H7 (cell line): ENCODE measurements around the gene BANF2. TPM values are rescaled to one million over a fixed set of nuclear protein-coding genes. Genes with fewer than 3 reads are reported as not detected.
"Not testable (repeated sequence)": the region's sequence is repeated elsewhere in the genome, so short reads cannot be mapped to it uniquely, and the experiment has no call there.

ENCODE experiments used
- DNase-seq: peaks from one replicate; pipeline ENCODE4 v3.0.0; 2012
- H3K27me3 ChIP-seq: 2 replicates; pipeline ENCODE4 v1.6.0; 2011; ENCODE audit warnings: mild to moderate bottlenecking, low read length; ENCODE audit not compliant: control insufficient read depth, insufficient read depth
- H3K36me3 ChIP-seq: replicated peaks from 2 replicates; pipeline ENCODE4 v1.5.1; 2011; ENCODE audit warnings: low read length; ENCODE audit not compliant: control insufficient read depth, insufficient read depth
- H3K4me3 ChIP-seq: 2 replicates; pipeline ENCODE4 v1.5.1; 2011; ENCODE audit warnings: low read depth, mild to moderate bottlenecking, control low read depth, low read length, moderate library complexity; ENCODE audit not compliant: insufficient read depth
- total RNA-seq: library from RNA; depleted of rRNA; stranded (reverse); fragments of >200 nt; shearing (Covaris generic); gene quantifications from 2 replicates; pipeline ENCODE4 v1.2.3, GENCODE V29; 2014

The BANF2 gene
- total RNA-seq, 1 experiment from 2014 or later: not detected

DNA sequence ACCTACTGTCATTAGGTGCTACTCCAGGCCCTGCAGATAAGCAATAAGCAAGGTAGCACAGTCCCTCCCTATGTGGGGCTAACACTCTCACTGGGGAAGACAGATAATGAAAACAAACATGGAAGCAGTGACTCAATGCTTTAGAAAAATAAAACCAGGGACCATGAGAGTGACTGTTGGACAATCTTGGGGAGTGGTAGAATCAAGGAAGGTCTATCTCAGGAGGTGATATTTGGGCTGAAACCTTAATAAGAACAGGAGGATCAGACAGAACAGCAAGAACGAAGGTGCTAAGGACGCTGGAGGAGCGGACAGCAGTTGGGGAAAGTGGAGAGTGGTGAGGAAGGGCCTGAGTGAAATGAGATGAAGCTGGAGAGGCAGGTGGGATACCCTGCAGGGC is 58.2 kb downstream of the BANF2 start:
- Histone ChIP-seq H3K27me3 (no peaks in the 10 kb centered on the region), H3K36me3 (no peaks in the 10 kb centered on the region), H3K4me3 (no peak overlapping the region)
- no peak for DNase-seq

GRCh38 chr20:17758512-17758911 is 58.7 kb downstream of the BANF2 start:
- no peaks in the 10 kb centered on the region for H3K27me3 ChIP-seq
- no peaks in the 10 kb centered on the region for H3K36me3 ChIP-seq
- DNase-seq: no peak
- no peak overlapping the region for H3K4me3 ChIP-seq

- H3K36me3 ChIP-seq: no peaks in the 10 kb centered on the region
- no peak for DNase-seq
- H3K4me3 ChIP-seq: no peak overlapping the region
- H3K27me3 ChIP-seq: no peaks in the 10 kb centered on the region
These were observed 59.7 kb downstream of the BANF2 start for GRCh38 chr20:17759449-17759848.

DNA sequence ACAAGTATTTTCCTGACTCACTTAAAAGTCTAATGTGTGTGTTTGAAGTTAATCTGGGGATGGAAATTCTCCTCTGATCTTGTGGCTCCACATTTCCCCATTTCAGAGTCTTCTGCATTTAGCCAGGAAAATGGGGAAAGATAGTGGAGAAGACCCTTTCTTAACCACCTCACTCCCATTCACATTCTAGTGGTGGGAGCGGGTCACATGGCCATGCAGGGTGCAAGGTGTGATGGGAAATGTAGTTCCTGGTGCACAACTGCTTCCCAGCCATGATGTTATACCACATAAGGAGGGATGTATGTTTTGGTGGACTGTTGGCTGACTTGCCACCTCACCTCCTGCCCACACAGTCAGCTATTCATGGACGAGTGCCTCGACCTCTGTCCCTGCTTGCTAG is 61.8 kb downstream of the BANF2 start:
- Histone ChIP-seq H3K4me3 (no peak overlapping the region), H3K36me3 (no peaks in the 10 kb centered on the region), H3K27me3 (no peaks in the 10 kb centered on the region)
- DNase-seq: peak; percentile 74

DNA sequence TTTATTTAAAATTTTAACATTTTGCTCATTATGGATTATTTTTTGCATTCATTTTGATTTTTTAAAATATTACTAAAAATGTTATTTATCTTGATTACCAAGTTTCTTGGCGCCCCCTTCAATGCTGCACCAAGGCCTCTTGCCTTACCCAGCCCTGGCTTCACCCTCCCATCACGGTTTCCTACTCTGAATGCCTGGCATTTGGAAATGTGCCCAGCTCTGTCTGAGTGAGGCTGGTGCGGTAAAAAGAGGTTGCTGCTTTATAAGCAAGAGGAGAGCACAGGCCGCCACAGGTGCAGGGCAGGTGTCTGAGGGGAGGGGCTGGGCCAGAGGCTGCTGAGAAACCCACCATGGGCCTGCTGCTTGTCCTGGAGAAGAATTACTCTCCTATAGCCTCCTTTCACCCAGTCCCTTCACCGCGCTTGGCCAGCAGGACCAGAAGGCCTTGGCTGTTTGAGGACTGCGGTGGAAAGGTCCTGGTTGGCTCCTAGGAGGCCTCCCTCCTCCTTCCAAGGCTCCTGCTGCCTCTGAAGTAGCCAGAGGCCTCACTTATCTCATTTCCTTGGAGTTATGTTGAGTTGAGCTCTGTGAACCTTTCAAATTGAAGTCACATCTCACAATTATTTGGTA is 62.6 kb downstream of the BANF2 start:
- Histone ChIP-seq H3K36me3 (no peaks in the 10 kb centered on the region), H3K4me3 (no peak overlapping the region), H3K27me3 (no peaks in the 10 kb centered on the region)
- no peak for DNase-seq

DNA sequence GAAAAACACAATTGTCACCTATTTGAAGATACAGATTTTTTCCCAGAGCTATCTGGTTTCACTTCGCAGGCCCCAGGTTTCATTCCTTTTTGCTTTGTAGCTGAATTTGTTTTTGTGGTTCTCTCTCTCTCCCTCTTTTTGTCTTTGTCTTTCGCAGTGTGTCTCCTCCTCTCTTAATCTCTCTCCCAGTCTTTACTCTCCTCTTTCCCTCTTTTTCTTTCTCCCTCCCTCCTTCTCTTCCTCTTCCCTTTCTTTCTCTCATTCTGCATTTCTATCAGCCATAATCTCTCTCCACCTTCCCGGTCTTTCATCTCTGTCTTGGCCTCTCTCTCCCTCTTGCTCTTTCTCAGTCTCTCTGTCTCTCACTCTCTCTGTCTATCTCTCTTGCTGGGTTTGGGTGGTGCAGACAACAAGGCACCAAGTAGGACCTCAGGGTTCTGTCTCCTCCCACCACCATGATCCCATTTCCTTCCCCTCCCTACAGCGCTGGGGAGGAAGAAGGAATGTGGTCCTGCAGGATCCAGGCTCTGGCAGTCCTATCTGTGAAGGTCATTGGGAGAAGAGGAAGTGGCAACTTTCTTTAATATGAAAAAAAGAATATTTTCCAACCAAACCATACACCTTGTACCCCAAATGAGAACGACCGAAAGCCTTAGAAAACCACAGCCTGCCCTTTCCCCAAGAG is 63.2 kb downstream of the BANF2 start:
- Histone ChIP-seq H3K4me3 (no peak overlapping the region), H3K36me3 (no peaks in the 10 kb centered on the region), H3K27me3 (no peaks in the 10 kb centered on the region)
- no peak for DNase-seq

- Histone ChIP-seq H3K27me3 (no peaks in the 10 kb centered on the region), H3K36me3 (no peaks in the 10 kb centered on the region), H3K4me3 (no peak overlapping the region)
- DNase-seq: no peak
These were observed 65.3 kb downstream of the BANF2 start for GRCh38 chr20:17765017-17765416.

- no peak for DNase-seq
- no peaks in the 10 kb centered on the region for H3K36me3 ChIP-seq
- no peaks in the 10 kb centered on the region for H3K27me3 ChIP-seq
- H3K4me3 ChIP-seq: no peak overlapping the region
These were observed 65.8 kb downstream of the BANF2 start for GRCh38 chr20:17765584-17765983.

DNA sequence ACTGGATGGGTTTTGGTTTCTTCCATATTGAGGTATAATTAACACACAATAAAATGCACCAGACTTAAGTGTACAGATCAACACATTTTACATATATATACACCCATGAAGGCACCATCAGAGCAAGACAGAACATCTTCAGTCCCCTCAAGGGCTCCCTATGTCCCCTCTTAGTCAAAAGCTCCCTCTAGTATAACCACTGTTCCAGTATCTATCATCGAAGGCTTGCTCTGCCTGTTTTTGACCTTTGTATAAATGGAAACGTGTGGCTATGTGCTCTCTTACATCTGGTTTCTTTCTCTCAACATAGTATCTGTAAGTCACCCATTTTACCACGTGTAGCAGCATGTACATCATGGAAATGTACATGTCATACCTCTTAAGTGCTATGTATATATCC is 66.5 kb downstream of the BANF2 start:
- DNase-seq: no peak
- Histone ChIP-seq H3K4me3 (no peak overlapping the region), H3K27me3 (no peaks in the 10 kb centered on the region), H3K36me3 (no peaks in the 10 kb centered on the region)

DNA sequence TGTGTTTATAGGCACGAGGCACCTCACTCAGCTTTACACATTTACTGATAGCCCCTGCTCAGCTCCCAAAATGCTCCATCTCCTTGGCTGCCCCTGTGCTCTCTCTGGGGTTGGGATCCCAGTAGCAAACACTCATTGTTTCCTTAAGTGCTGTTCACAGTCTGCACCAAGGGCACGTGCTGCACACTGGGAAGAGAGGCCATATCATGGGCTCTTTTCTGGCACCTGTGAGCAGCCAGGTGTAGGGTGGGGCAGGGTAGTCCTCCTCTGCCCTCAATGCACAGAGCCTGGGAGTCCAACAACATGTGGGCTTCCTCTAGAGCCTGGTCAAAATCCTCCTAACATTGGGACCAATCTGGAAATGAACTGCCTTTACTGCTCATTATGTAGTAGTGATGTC is 67.9 kb downstream of the BANF2 start:
- Histone ChIP-seq H3K36me3 (no peaks in the 10 kb centered on the region), H3K4me3 (no peak overlapping the region), H3K27me3 (no peaks in the 10 kb centered on the region)
- DNase-seq: no peak

- H3K36me3 ChIP-seq: no peaks in the 10 kb centered on the region
- DNase-seq: no peak
- no peak overlapping the region for H3K4me3 ChIP-seq
- no peaks in the 10 kb centered on the region for H3K27me3 ChIP-seq
These were observed 68.5 kb downstream of the BANF2 start for GRCh38 chr20:17768271-17768670.

- not testable (repeated sequence) for H3K36me3 ChIP-seq, DNase-seq, H3K27me3 ChIP-seq, H3K4me3 ChIP-seq
These were observed 70.0 kb downstream of the BANF2 start for GRCh38 chr20:17769716-17770115.

DNA sequence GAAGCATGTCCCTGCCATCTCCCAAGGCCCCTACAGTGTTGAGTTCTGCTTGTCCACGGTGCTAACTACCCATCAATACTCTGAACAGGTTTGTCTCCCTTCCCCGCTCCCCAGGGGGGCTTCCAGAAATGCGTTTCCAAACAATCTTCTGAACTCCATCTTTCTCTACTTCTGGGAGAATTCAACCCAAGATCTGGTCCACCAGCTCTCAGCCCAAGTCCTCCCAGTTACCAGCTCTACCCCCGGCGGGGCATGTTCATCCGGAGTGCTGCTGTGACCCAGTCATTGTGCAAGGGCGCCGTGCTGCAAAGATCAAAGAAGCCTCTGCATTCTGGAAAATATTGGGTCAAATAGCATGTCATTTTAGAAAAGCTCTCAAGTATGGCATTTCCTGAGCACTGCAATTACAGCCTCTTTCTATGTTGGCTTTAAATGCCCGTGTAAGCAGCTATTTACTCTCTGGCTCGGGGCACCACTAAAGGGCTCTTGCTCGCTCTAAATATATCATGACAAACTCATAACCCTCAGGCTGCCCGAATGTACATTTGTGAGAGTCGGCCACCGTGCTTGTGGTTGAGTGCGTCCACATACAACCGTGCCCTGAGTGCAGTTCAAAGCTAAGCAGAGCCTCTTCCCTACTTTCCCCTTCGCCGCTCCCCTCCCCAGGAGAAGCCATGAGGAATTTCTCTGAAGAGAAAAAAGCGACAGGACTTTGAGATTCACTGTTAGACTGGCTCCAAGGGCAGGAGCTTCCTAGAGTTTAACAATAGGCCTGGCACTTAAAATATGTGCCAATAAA is 71.6 kb downstream of the BANF2 start:
- no peak for DNase-seq
- Histone ChIP-seq H3K4me3 (no peak overlapping the region), H3K36me3 (no peaks in the 10 kb centered on the region), H3K27me3 (no peaks in the 10 kb centered on the region)

GRCh38 chr20:17772005-17772343 is 72.2 kb downstream of the BANF2 start:
- H3K27me3 ChIP-seq: no peaks in the 10 kb centered on the region
- H3K36me3 ChIP-seq: no peaks in the 10 kb centered on the region
- DNase-seq: no peak
- no peak overlapping the region for H3K4me3 ChIP-seq

DNA sequence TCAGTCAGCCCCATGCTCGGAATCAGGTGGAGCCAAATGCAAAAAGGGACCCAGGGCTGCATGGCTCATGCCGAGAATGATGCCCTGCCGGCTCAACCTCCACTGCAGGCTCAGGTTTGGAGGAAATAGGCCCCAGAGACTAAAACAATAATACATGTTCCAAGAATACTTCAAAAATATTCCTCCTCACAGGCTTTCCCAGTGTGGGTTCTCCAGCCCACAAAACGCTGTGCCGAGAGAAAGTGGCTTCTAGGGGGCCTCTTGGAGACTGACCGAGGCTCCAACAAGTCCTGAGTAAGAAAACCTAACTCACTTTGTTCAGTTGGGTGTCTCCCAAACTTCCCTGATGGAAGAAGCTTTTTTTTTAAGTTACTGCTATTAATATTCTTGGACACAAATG is 73.9 kb downstream of the BANF2 start:
- Histone ChIP-seq H3K36me3 (no peaks in the 10 kb centered on the region), H3K4me3 (no peak overlapping the region), H3K27me3 (no peaks in the 10 kb centered on the region)
- DNase-seq: no peak
